ENCODE measurements around the gene OR6J1.
"Not testable (repeated sequence)": the region's sequence is repeated elsewhere in the genome, so short reads cannot be mapped to it uniquely, and the experiment has no call there.

OR6J1 gene

GRCh38 chr14:22622255-22622654, 21.9 kb downstream of the OR6J1 start:
- H3K4me3 ChIP-seq (ENCODE audit: low read length) = no peak overlapping the region
- no peak for DNase-seq
- H3K9me2 ChIP-seq (replicated peaks; ENCODE audit: insufficient read depth, low read length) = no peaks in the 10 kb centered on the region
- H2AFZ ChIP-seq (ENCODE audit: low read length) = no peak overlapping the region
- no peak for TF ChIP-seq CTCF (IDR thresholded peaks at IDR 0.05; ENCODE audit: low read length)
- TF ChIP-seq EZH2 (optimal IDR thresholded peaks at IDR 0.05; ENCODE audit: low read depth, low read length) = no peak
- TF ChIP-seq EZH2phosphoT487 (IDR thresholded peaks at IDR 0.05; ENCODE audit: low read length) = no peak
- no peaks in the 10 kb centered on the region for H3K4me1 ChIP-seq (ENCODE audit: low read length)
- no peak overlapping the region for H3K9ac ChIP-seq (ENCODE audit: low read length)
- no peak overlapping the region for H3K4me2 ChIP-seq (ENCODE audit: low read depth, low read length)
- no peaks in the 10 kb centered on the region for H3K9me3 ChIP-seq (replicated peaks; ENCODE audit: insufficient read depth, low read length)
- H3K27ac ChIP-seq (ENCODE audit: low read length) = no peak overlapping the region
- H3K36me3 ChIP-seq (replicated peaks; ENCODE audit: insufficient read depth, low read length) = no peaks in the 10 kb centered on the region
- H3K27me3 ChIP-seq (replicated peaks; ENCODE audit: insufficient read depth, low read length) = no peaks in the 10 kb centered on the region
- H4K20me1 ChIP-seq (ENCODE audit: insufficient read depth, low read length) = no peaks in the 10 kb centered on the region
- no peaks in the 10 kb centered on the region for H3F3A ChIP-seq (ENCODE audit: insufficient read depth, low read length)
- H3K79me2 ChIP-seq (ENCODE audit: low read length) = no peaks in the 10 kb centered on the region

- not testable (repeated sequence) for H3K9me3 ChIP-seq (replicated peaks; ENCODE audit: insufficient read depth, low read length)
Measured at GRCh38 chr14:22615765-22616164, 28.4 kb downstream of the OR6J1 start.

GRCh38 chr14:22614240-22614799, 29.8 kb downstream of the OR6J1 start:
- no peaks in the 10 kb centered on the region for H4K20me1 ChIP-seq (ENCODE audit: insufficient read depth, low read length)
- no peak overlapping the region for H2AFZ ChIP-seq (ENCODE audit: low read length)
- H3K9ac ChIP-seq (ENCODE audit: low read length) = peak overlapping the region; percentile 35; the same call in 1 of the 2 replicates
- no peaks in the 10 kb centered on the region for H3K9me2 ChIP-seq (replicated peaks; ENCODE audit: insufficient read depth, low read length)
- peak overlapping the region; percentile 49; the same call in 1 of the 2 replicates for H3K4me2 ChIP-seq (ENCODE audit: low read depth, low read length)
- no peak overlapping the region for H3K4me3 ChIP-seq (ENCODE audit: low read length)
- H3K4me1 ChIP-seq (ENCODE audit: low read length) = peaks cover 37% of the 10 kb centered on the region
- peak overlapping the region; percentile 89 for H3K27ac ChIP-seq (ENCODE audit: low read length)
- peak; percentile 74 for DNase-seq
- no peaks in the 10 kb centered on the region for H3K79me2 ChIP-seq (ENCODE audit: low read length)
- no peaks in the 10 kb centered on the region for H3K27me3 ChIP-seq (replicated peaks; ENCODE audit: insufficient read depth, low read length)
- H3K36me3 ChIP-seq (replicated peaks; ENCODE audit: insufficient read depth, low read length) = no peaks in the 10 kb centered on the region
- TF ChIP-seq CTCF (IDR thresholded peaks at IDR 0.05; ENCODE audit: low read length) = no peak
- H3F3A ChIP-seq (ENCODE audit: insufficient read depth, low read length) = peaks cover 21% of the 10 kb centered on the region
- H3K9me3 ChIP-seq (replicated peaks; ENCODE audit: insufficient read depth, low read length) = no peaks in the 10 kb centered on the region

More at GRCh38 chr14:22615765-22616164, 28.4 kb downstream of the OR6J1 start:
- peaks cover 37% of the 10 kb centered on the region for H3K4me1 ChIP-seq (ENCODE audit: low read length)
- H3K9me2 ChIP-seq (replicated peaks; ENCODE audit: insufficient read depth, low read length); H3K4me2 ChIP-seq (ENCODE audit: low read depth, low read length); H4K20me1 ChIP-seq (ENCODE audit: insufficient read depth, low read length); H2AFZ ChIP-seq (ENCODE audit: low read length); H3K79me2 ChIP-seq (ENCODE audit: low read length); H3K4me3 ChIP-seq (ENCODE audit: low read length); H3K27ac ChIP-seq (ENCODE audit: low read length); H3K9ac ChIP-seq (ENCODE audit: low read length); DNase-seq; H3K36me3 ChIP-seq (replicated peaks; ENCODE audit: insufficient read depth, low read length); H3K27me3 ChIP-seq (replicated peaks; ENCODE audit: insufficient read depth, low read length): not testable (repeated sequence)
- peaks cover 21% of the 10 kb centered on the region for H3F3A ChIP-seq (ENCODE audit: insufficient read depth, low read length)

- H3K9me2 ChIP-seq (replicated peaks; ENCODE audit: insufficient read depth, low read length) = no peaks in the 10 kb centered on the region
- H4K20me1 ChIP-seq (ENCODE audit: insufficient read depth, low read length) = no peaks in the 10 kb centered on the region
- H3K4me3 ChIP-seq (ENCODE audit: low read length) = no peak overlapping the region
- H3K27me3 ChIP-seq (replicated peaks; ENCODE audit: insufficient read depth, low read length) = no peaks in the 10 kb centered on the region
- peak overlapping the region; percentile 49; the same call in 1 of the 2 replicates for H3K4me2 ChIP-seq (ENCODE audit: low read depth, low read length)
- H3K36me3 ChIP-seq (replicated peaks; ENCODE audit: insufficient read depth, low read length) = no peaks in the 10 kb centered on the region
- DNase-seq = no peak
- H3K4me1 ChIP-seq (ENCODE audit: low read length) = peaks cover 37% of the 10 kb centered on the region
- H3F3A ChIP-seq (ENCODE audit: insufficient read depth, low read length) = peaks cover 21% of the 10 kb centered on the region
- H3K9ac ChIP-seq (ENCODE audit: low read length) = peak overlapping the region; percentile 35; the same call in 1 of the 2 replicates
- no peaks in the 10 kb centered on the region for H3K79me2 ChIP-seq (ENCODE audit: low read length)
- no peak overlapping the region for H2AFZ ChIP-seq (ENCODE audit: low read length)
- peak overlapping the region; percentile 89 for H3K27ac ChIP-seq (ENCODE audit: low read length)
- no peaks in the 10 kb centered on the region for H3K9me3 ChIP-seq (replicated peaks; ENCODE audit: insufficient read depth, low read length)
- TF ChIP-seq EZH2 (optimal IDR thresholded peaks at IDR 0.05; ENCODE audit: low read depth, low read length) (no peak), CTCF (IDR thresholded peaks at IDR 0.05; ENCODE audit: low read length) (no peak), EZH2phosphoT487 (IDR thresholded peaks at IDR 0.05; ENCODE audit: low read length) (no peak)
Measured at GRCh38 chr14:22613736-22614239, 30.4 kb downstream of the OR6J1 start.

Measured in MM.1S (cell line).